Stimulated activated naive CD8-positive, alpha-beta T cell treated with anti-CD3 and anti-CD28 coated beads, Interleukin-15, Interleukin-2, amounts not matched to agents 100 U/mL and 50 U/mL, for 24 hours (primary cell): ENCODE results near the gene TULP4.

ENCODE experiments used
- ATAC-seq: fragments of 150-1000 bp; cut with Tn5 transposase; one replicate; pipeline ENCODE4 v1.10.0; 2021
- DNase-seq: peaks from one replicate; pipeline ENCODE4 v3.0.0; 2021

The TULP4 gene, protein sequence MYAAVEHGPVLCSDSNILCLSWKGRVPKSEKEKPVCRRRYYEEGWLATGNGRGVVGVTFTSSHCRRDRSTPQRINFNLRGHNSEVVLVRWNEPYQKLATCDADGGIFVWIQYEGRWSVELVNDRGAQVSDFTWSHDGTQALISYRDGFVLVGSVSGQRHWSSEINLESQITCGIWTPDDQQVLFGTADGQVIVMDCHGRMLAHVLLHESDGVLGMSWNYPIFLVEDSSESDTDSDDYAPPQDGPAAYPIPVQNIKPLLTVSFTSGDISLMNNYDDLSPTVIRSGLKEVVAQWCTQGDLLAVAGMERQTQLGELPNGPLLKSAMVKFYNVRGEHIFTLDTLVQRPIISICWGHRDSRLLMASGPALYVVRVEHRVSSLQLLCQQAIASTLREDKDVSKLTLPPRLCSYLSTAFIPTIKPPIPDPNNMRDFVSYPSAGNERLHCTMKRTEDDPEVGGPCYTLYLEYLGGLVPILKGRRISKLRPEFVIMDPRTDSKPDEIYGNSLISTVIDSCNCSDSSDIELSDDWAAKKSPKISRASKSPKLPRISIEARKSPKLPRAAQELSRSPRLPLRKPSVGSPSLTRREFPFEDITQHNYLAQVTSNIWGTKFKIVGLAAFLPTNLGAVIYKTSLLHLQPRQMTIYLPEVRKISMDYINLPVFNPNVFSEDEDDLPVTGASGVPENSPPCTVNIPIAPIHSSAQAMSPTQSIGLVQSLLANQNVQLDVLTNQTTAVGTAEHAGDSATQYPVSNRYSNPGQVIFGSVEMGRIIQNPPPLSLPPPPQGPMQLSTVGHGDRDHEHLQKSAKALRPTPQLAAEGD (N-terminal part only)

DNA sequence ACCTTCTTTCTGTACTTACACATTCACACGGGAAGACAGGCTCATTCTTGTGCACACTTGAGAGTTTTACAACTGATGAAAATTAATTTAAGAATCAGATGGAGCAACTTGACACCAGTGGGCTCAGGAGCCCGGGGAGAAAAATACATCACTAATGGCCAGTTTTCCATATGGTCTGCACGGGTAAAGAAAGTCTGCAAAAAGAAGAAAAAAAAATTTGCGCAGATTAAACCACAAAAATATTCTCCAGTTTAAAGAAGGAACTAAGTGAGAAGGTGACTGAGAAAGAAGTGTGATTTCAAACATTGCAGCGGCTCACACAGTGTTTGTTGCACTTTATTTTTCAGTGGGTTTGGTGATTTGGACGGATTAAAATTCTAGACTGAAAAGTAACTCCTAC, at the start of gene TULP4:
Gene TULP4, plus strand, starts transcription at position 301 of the 400 bp plus-strand sequence. CDS start 1,552 bp downstream, outside the sequence.
- DNase-seq: no peak
- ATAC-seq: no peak

DNA sequence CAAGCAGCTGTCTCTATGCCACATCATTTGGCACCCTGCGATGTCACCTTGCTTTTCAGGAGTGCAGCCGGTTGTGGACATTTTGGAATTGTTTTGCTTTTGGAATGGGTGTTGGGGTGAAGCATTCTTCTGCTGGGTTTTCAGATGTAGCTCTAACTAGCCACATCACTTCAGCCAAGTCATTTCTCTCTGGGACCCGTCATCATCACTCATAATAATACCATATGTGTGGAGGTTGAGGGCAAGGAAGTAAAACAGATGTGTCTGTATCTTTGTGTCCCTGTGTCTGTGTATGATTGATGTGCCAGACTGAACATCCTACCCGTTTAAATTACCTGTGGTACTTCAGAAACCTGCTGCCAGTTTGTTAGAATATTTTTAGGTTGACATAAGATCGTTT, 49.5 kb upstream of the TULP4 start:
- no peak for DNase-seq
- ATAC-seq: peak; percentile 49

DNA sequence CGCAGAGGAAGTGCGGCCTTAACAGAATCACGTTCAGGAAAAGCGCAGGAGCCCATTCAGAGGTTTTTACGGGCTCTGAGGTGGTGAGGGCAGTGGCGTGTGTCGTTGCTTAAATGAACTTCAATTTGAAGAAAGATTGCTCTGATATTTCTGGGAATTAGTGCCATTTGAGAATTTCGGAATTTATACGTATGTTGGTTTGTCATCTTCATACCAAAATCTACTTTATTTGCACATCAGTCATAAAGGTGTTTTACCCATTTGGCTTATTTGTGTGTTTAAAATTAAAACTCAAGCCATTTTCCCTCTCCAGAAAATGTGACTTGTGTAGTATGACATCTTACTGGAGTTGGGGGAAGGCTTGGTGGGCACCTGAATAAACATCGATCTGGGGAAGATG, 48.1 kb upstream of the TULP4 start:
- ATAC-seq (no peak), DNase-seq (no peak)

DNA sequence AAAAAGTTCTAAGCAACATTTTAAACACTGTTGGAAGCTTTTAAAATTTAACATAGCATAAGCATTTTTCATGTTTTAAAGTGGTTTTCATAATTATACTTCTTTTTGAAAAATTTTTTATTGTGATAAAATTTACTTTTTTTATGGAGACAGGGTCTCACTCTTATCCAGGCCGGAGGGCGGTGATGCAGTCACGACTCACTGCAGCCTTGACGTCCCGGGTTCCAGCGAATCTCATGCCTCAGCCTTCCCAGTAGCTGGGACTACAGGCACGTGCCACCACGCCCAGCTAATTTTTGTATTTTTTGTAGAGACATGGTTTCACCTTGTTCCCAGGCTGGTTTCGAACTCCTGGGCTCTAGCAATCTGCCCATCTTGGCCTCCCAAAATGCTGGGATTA, 46.1 kb upstream of the TULP4 start:
- ATAC-seq (no peak), DNase-seq (no peak)

DNA sequence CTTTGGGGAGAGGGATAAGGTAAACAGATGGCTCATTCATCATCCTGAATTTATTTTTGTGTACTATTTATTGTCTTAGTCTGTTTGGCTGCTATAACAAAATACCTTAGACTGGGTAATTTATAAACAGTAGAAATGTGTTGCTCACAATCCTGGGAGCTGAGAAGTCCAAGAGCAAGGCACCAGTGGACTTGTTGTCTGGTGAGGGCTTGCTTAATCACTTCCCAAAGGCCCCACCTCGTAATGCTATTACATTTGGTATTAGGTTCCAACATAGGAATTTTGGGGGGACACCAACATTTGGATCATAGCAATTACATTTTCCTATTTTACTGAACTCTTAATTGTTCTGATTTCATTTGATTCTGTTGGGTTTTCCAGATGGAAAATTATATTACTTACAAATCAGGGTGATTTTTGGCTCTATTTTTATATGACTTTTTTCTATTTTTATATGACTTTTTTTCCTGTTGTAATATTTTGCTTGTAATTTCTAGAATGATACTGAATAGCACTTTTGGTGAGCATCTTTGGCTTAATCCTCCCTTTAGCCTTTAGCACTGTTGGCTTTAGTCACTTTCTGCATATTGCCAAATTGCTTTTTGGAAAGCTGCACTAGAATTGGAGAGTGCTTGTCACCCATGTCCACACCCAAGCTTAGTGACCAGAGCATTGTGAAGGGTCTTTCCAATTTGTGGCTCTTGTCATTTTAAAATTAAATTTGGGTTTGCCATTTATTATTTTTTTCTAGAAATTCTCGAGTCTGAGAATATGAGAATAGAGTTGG, 43.7 kb upstream of the TULP4 start:
- DNase-seq (no peak), ATAC-seq (no peak)

DNA sequence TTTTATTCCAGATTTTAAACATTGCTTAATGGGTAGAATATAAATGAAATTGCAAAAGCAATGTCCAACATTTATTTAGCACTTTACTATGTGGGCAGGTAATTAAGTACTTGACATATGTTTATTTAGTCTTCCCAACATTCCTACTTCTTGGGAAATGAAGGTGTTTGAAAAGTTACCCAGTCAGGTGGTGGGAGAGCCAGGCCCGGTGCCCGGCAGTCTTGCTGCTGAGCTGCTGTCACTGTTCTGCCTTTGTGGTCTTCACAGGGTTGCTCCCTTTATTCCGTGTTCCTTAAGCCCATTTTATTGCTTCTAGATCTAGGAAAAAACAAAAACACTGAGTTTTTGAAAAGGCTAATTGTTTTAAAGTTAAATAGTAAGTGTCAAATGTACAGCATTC, 42.6 kb upstream of the TULP4 start:
- ATAC-seq: no peak

DNA sequence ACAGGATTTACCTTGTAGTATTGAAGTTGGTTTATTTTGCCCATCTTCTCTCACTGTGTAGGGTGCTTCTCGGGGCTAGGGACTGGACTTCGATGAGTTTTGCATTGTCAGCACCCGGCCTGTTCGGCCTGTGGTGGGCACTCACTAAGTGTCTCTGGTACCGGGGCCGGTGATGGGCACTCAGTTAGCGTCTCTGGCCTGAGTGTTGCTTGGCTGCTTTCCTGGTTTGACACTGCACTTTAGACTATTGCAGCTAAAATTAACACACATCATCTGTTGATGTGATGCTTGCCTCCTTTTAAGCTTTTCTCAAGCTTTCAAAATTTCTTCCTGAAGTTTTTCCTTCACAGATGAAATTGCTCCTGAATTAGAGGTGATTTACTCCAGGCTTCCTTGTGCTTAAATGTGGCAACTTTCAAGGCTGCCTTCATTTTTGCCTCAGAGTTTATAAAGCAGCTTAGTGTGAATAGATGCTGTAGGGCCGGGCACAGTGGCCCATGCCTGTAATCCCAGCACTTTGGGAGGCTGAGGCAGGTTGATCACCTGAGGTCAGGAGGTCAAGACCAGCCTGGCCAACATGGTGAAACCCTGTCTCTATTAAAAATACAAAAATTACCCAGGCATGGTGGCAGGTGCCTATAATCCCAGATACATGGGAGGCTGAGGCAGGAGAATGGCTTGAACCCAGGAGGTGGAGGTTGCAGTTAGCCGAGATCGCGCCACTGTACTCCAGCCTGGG, 41.7 kb upstream of the TULP4 start:
- ATAC-seq (no peak), DNase-seq (no peak)

More for the DNA sequence above, 42.6 kb upstream of the TULP4 start:
- no peak for DNase-seq

DNA sequence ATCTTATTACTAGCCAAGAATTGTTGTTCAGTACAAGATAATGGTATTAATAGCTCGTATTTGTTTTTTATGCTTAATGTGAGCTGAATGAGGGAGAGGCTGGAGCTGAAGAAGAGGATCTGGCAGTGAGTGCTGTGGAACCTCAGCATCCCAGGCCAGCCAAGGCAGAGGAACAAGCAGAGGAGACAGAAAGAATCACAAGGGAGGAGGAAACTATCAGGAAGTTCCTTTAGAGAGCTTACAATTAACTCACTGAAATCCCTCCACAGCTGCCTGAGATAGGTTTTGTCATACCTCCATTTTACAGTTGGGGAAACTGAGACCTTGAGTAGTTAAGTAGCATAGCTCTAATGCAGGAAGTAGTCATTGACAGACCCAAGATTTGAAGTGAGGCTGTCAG, 39.9 kb upstream of the TULP4 start:
- no peak for DNase-seq
- no peak for ATAC-seq

DNA sequence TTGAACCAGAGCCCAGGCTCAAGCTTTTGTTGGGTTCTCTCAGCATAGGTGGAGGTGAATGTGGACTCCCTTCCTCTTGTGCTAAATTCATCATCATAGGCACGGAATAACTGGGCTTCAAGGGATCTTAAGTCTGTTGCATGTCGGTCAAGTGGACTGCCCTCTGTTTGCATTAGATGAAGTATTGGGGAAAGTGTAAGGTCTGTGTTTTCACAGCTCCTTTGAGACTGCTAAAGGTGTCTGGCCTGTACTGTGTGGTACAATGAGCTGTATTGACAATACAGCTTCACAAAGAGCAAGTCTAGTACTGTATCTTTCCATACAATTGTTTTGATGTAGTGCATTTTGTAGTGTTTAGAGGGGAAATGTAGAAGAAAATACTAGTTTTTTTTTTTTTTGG, 34.3 kb upstream of the TULP4 start:
- DNase-seq: no peak
- ATAC-seq: no peak

DNA sequence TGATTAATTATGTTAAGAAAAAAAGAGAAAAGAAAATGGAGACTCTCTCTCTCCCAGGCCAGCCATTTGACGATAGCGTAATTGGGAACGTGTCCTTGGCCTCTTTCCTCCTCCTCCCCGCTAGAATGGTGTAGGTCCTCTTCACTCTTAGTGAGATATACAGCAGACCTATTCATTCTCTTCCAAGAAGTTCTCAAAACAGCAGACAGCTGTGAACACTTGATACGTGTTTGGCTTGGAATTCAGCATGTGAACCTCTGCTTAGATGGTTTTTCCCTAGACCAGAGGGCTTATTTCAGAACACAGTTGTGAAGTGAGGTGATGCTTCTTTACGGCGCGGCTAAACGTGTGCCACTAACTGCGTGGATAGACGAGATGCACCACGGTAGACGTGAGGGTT, 32.6 kb upstream of the TULP4 start:
- DNase-seq (no peak), ATAC-seq (no peak)

DNA sequence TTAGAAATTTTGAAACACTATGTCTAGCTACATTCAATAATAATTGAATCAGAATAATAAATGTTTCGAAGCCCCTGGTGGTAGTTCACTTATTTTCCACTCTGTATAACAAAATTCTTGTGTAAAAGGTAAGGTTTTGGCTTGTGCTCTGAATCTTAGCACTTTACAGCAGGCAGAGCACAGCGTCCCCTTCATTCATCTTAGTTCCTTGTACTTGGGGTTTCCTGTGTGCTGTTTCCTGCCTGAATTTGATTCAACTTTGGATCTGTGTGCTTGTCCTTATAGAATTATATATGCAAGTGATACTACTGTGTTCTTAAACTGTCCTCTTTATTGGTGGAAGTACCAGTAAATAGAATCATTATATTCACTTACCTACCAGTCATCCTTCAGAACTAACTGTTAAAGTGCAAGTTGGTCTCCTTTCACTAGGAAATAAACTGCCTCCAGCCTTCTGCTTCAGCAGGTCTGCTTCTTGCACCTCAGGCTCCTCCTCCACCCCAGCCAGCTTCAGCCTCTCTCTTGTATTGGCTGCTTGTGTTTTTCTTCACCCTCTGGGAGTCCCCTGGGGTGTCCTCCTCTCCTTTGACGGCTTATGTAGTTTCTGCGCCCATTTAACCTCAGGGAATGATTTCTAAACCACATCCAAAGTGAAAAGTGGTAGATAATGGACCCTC, 28.8 kb upstream of the TULP4 start:
- ATAC-seq (no peak), DNase-seq (no peak)

DNA sequence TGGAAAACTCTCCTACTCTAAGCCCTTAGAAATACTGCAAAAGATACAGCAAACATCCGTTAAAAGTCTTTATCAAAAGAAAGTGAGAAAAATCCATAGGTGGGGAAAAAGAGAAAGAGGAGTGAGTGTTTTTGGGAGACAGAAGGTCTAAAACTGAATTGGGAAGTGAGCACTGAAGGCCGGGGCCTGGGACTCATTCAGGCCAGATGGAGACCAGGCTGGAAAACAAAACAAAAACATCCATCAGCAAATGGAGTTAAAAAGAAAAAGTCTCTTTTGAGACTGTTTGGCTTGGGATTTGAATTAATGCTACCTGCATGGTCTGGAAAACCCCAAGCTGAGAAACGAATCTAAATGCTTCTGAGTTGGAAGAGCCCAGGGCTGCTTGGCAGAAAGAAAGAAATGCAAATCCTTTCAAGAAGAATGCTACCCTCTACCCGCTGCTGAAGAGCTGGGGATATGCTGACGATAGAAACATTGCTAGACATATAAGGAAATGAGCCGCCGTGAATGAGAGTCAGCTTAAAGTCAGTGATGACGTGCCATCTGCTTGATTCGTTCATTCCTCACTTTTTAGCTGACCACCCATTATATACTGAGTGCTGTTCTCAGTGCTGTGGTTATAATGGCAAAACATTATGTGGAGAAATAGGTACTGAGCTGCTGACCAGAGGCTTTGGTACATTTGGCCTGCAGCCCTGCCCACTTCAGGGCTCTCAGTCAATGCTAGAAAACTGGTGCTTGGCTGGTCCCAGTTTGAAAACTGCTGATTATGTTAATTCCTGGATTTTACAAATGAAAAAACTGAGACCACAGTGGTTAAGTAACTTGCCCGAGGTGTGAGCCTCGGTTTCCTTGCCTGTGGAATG, 28.0 kb upstream of the TULP4 start:
- peak; percentile 28 for ATAC-seq
- no peak for DNase-seq

DNA sequence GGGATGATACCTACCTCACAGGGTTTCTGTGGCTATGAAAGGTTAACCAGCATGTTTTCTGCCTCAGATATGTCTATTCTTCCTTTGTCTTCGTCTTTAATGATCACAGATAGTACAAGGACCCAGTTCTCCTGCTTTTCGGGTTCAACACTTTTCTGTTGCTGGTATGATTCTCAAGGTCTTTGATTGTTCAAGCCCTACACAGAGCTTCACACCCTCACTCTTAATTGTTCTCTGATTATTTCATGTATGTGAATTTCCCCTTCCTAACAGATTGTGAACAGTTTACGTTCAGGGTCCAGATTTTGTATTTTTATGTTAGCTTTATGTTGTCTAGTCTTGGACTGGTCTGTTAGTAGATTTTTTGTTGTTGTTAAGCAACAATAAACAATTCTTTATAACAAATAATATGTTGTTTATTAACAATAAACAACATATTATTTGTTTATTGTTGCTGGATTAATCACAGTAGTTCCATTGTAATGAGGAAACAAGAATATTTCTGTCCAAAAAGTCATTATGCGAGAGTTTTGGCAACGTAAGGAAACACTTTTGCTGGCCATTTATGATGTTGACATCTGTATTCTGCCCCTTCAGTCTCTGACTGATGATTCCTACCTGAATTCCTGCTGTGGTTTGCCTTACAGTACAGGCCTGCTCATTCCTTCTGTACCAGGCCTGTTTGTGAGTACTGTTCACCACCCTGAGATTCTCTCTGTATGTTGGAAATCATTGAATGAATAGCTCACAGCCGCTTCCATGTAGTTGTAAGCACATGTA, 27.2 kb upstream of the TULP4 start:
- DNase-seq: no peak
- ATAC-seq: peak; percentile 28

DNA sequence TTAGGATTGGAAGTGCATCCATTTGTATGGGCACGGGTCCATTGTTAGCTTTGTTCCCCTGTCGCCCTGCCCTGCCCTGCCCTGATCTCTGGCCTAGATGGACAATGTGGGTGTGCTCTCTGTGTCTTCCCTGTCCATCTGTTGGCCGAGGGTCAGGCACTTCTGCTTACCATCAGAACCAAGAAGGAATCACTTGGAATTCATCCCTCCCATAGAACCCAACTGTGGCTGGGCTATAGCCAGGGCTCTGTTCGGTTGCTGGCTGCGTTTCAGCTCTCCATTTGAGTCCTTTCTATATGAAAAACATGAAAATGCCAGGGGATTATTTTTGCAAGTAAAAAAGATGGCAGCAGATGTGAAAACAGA, 26.6 kb upstream of the TULP4 start:
- DNase-seq (no peak), ATAC-seq (no peak)

DNA sequence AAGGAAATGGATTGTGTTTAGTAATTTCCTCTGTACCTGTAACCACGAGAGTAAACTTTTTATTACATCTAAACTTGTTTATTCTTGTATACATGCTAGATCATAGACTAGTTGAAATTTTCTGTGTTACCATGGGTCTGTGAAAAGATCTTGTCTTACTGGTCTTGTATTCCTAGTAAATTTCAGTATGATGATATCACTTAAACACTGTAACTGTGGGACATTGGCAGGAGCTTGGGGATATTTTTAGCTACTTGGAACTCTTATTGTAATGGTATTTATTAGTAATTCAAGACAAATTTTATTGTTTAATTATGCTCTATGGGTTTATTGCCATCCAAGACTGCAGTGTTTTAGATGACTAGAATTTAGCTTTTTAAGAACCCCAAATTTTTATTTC, 25.9 kb upstream of the TULP4 start:
- DNase-seq (no peak), ATAC-seq (no peak)

DNA sequence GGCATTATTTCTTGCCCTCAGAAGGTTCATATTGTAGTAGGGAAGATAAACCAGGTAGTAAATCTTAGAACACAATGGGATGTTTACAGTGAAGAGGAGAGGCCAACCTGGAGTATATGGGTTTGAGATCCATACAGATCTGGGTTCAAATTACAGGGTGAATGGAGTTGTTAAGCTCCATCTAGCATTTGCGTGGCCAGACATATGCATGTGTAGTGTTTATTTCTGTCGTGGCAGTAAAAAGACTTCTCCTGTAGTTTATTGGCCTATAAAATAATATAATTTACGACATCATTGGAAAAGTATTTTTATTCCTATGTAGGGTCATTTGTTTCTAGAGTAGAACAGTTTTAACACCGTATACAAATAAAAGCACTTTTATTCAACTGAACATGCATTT, 25.2 kb upstream of the TULP4 start:
- DNase-seq: no peak
- no peak for ATAC-seq

DNA sequence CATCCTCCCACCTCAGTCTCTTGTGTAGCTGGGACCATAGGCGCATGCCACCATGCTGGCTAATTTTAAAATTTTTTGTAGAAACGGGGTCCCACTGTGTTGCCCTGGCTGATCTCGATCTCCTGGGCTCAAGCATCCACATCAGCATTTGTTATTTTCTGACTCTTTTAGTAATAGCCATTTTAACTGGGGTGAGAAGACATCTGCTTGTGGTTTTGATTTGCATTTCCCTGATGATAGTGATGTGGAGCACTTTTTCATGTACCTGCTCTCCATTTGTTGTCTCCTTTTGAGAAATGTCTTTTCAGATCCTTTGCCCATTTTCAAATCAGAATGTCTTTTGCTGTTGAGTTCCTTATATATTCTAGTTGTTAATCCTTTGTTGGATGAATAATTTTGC, 22.2 kb upstream of the TULP4 start:
- ATAC-seq (peak; percentile 59), DNase-seq (no peak)

DNA sequence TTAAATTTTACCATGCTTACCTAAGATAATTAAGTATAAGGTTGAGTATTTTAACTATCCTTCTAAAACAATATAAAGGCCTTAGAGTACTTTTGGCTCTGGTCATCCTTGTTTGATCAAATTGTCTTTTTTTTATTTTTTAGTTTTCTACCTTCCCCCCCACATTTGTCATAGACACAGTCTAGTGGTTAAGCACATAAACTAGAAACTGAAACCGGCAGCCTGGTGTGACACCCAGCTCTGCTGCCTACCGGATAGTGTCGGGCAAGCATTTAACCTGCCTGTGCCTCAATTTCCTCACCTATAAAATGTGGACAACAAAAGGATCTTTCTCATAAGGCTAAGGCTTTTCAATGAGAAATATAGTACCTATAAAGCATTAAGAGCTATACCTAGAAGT, 21.6 kb upstream of the TULP4 start:
- ATAC-seq: peak; percentile 99
- DNase-seq: peak; percentile 57

DNA sequence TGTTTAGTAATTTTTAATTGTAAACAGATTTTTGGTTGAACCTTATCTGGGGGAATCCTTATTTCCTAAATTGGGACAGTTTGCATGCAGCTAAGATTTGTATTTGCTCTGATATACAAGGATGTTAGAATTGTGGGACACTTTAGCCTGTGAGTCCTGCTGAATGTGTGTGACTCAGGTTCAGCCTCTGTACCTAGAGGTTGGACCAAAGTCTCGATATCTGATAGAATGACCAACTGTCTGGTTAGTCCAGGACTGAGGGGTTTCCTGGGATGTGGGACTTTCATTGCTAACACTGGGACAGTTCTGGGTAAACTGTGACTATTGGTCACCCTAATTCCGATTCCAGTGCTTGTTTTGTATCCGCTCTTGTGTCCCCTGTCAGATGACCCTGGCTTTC, 20.2 kb upstream of the TULP4 start:
- ATAC-seq: no peak
- no peak for DNase-seq

DNA sequence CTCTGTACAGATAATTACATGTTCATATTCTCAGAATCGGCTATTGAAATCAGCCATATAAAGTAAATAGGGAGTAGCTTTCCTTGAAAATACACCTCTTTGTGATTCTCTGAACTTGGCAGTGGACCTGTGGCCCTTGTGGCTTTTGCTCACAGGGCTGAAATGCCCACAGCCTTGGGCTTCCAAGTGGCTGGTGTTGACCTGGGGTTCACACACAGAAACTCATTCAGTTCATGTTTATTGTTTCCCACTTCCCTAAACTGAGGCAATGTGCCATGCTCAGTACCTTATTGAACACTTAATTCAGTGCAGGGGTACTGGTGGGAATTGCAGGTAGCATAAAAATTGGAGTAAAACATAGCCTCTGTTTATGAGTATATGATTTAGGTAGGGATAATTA, 19.1 kb upstream of the TULP4 start:
- ATAC-seq (no peak), DNase-seq (no peak)
